Smooth muscle cell (in vitro differentiated cells): ENCODE data around the gene LRP10. TPM values are rescaled to one million over a fixed set of nuclear protein-coding genes. Genes with fewer than 3 reads are reported as not detected.

Experiments
- DNase-seq: peaks from one replicate; lab custom pipeline; 2025; ENCODE audit not compliant: unreplicated experiment; lab: John Stamatoyannopoulos, UW
- H2AFZ ChIP-seq: fragments of 200-600 bp; sonication (generic); 2 replicates; pipeline ENCODE4 v1.6.0; 2016; ENCODE audit warnings: antibody characterized with exemption, low read depth, mild to moderate bottlenecking
- H3F3A ChIP-seq: fragments of 200-600 bp; sonication (generic); 2 replicates; pipeline ENCODE4 v1.6.0; 2017; ENCODE audit warnings: antibody characterized with exemption, low read depth
- H3K27ac ChIP-seq: fragments of 200-600 bp; sonication (generic); 2 replicates; pipeline ENCODE4 v1.5.1; 2016; ENCODE audit warnings: low read depth, mild to moderate bottlenecking
- H3K27me3 ChIP-seq: fragments of 200-600 bp; sonication (generic); 2 replicates; pipeline ENCODE4 v1.6.1; 2016; ENCODE audit warnings: low read depth, mild to moderate bottlenecking
- H3K36me3 ChIP-seq: fragments of 200-600 bp; sonication (generic); 2 replicates; pipeline ENCODE4 v1.5.1; 2016; ENCODE audit warnings: low read depth
- H3K4me1 ChIP-seq: fragments of 200-600 bp; sonication (generic); 2 replicates; pipeline ENCODE4 v1.5.1; 2016; ENCODE audit warnings: low read depth
- H3K4me2 ChIP-seq: fragments of 200-600 bp; sonication (generic); 2 replicates; pipeline ENCODE4 v1.6.0; 2016; ENCODE audit warnings: mild to moderate bottlenecking
- H3K4me3 ChIP-seq: fragments of 200-600 bp; sonication (generic); 2 replicates; pipeline ENCODE4 v1.5.1; 2016; ENCODE audit warnings: mild to moderate bottlenecking
- H3K79me2 ChIP-seq: fragments of 200-600 bp; sonication (generic); 2 replicates; pipeline ENCODE4 v1.6.0; 2016; ENCODE audit warnings: low read depth, mild to moderate bottlenecking
- H3K9ac ChIP-seq: fragments of 200-600 bp; sonication (generic); 2 replicates; pipeline ENCODE4 v1.6.0; 2016; ENCODE audit warnings: low read depth
- H3K9me3 ChIP-seq: fragments of 200-600 bp; sonication (generic); replicated peaks from 2 replicates; pipeline ENCODE4 v1.5.1; 2016; ENCODE audit warnings: low read depth
- H4K20me1 ChIP-seq: fragments of 200-600 bp; sonication (generic); 2 replicates; pipeline ENCODE4 v1.6.0; 2016; ENCODE audit warnings: low read depth
- WGBS: methylation state at CpG from one replicate; pipeline ENCODE4 v1.1.7; 2016; ENCODE audit warnings: low lambda C conversion rate; 5-methylcytosine and 5-hydroxymethylcytosine counted together
- polyA plus RNA-seq: library from polyadenylated mRNA; unstranded; fragments of >200 nt; fragmentation: Nextera tagmentation; extraction: Ambion mirVana; gene quantifications from 2 replicates; pipeline ENCODE4 v1.2.1, GENCODE V29; 2016
- total RNA-seq: library from RNA; depleted of rRNA; stranded (reverse); fragments of >200 nt; gene quantifications from 2 replicates; pipeline ENCODE4 v1.2.3, GENCODE V29; 2014
- TF ChIP-seq, protein P1 (sequence below): fragments of 200-600 bp; sonication (generic); IDR thresholded peaks from 2 replicates; pipeline ENCODE4 v1.5.1; 2017; ENCODE audit warnings: borderline replicate concordance, mild to moderate bottlenecking, antibody characterized with exemption; ENCODE audit not compliant: insufficient read depth, poor library complexity, severe bottlenecking

The LRP10 gene
- total and polyA plus RNA-seq, 2 experiments from 2014 or later = 38.8 to 87.1 TPM

DNA sequence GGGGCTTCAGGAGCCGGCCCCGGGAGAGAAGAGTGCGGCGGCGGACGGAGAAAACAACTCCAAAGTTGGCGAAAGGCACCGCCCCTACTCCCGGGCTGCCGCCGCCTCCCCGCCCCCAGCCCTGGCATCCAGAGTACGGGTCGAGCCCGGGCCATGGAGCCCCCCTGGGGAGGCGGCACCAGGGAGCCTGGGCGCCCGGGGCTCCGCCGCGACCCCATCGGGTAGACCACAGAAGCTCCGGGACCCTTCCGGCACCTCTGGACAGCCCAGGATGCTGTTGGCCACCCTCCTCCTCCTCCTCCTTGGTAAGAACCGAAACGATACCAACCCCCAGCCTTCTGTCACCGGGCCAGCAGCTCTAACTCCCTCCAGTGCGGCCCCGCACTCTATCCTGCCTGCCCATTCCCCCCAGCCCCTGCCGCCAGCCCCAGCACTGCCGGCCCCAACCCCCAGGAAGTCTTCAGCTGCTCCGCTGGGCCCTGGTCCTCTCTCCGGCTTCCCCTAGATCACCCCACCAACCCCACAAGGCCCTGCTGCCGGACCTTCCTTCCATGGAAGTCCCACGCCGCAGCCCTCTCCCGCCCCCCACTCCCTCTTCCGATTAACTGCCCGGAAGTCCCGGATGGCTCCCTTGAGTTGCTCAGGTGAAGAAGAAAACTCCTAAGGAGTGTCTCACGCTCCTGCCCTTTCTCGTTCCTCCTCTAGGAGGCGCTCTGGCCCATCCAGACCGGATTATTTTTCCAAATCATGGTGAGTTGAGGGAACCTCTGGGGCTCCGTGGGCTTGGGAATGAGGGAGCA lies 693 bp downstream of the LRP10 start:
- Histone ChIP-seq H4K20me1 (no peaks in the 10 kb centered on the region), H3K79me2 (peaks cover 12% of the 10 kb centered on the region), H3K27ac (peak overlapping the region; percentile 90), H3K36me3 (no peaks in the 10 kb centered on the region), H3F3A (peaks cover 11% of the 10 kb centered on the region), H3K27me3 (no peaks in the 10 kb centered on the region), H3K4me2 (peak overlapping the region; percentile 88), H3K9me3 (no peaks in the 10 kb centered on the region), H3K4me1 (peaks cover 12% of the 10 kb centered on the region), H3K9ac (peak overlapping the region; percentile 82), H3K4me3 (peak overlapping the region; percentile 79), H2AFZ (peak overlapping the region; percentile 87)
- TF ChIP-seq, protein P1, sequence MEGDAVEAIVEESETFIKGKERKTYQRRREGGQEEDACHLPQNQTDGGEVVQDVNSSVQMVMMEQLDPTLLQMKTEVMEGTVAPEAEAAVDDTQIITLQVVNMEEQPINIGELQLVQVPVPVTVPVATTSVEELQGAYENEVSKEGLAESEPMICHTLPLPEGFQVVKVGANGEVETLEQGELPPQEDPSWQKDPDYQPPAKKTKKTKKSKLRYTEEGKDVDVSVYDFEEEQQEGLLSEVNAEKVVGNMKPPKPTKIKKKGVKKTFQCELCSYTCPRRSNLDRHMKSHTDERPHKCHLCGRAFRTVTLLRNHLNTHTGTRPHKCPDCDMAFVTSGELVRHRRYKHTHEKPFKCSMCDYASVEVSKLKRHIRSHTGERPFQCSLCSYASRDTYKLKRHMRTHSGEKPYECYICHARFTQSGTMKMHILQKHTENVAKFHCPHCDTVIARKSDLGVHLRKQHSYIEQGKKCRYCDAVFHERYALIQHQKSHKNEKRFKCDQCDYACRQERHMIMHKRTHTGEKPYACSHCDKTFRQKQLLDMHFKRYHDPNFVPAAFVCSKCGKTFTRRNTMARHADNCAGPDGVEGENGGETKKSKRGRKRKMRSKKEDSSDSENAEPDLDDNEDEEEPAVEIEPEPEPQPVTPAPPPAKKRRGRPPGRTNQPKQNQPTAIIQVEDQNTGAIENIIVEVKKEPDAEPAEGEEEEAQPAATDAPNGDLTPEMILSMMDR = peak; percentile 96
- DNase-seq = peak; percentile 74
- WGBS = under 1% methylated on average over 12 of the region's 45 CpGs

DNA sequence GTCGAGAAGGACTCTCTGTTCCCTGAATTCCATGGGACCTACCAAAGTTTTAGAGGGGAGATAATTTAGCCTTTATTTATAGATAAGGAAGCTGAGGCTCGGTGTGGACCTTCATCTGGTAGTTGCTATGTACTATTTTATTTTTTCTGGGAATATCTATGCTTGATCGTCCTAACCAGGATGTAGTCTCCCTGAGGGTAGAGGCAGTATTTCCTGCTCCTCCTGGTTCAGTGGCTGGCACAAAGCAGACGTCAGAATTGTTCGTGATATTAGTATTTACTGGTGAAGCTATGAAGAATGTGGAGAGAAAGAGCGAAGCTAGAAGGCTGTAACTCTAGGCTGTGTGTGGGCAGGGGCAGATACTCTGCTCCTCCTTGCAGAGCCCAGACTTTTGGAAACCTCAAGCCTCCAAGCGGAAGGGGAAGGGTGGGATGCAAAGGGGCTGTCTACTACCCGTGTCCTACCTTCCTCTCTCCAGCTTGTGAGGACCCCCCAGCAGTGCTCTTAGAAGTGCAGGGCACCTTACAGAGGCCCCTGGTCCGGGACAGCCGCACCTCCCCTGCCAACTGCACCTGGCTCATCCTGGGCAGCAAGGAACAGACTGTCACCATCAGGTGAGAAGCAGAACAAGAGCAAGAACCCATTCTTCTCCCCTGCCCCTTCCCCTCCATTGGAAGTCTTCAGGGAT lies 1.4 kb downstream of the LRP10 start:
- Histone ChIP-seq H3K9me3 (no peaks in the 10 kb centered on the region), H3K27ac (peak overlapping the region; percentile 90), H3F3A (peaks cover 11% of the 10 kb centered on the region), H3K79me2 (peaks cover 12% of the 10 kb centered on the region), H2AFZ (peak overlapping the region; percentile 87), H3K4me2 (peak overlapping the region; percentile 88), H3K4me1 (peaks cover 12% of the 10 kb centered on the region), H4K20me1 (no peaks in the 10 kb centered on the region), H3K4me3 (peak overlapping the region; percentile 79), H3K36me3 (no peaks in the 10 kb centered on the region), H3K9ac (peak overlapping the region; percentile 82), H3K27me3 (no peaks in the 10 kb centered on the region)
- TF ChIP-seq, protein P1 = no peak
- no peak for DNase-seq
- 59% methylated on average over 10 of the region's 10 CpGs for WGBS

DNA sequence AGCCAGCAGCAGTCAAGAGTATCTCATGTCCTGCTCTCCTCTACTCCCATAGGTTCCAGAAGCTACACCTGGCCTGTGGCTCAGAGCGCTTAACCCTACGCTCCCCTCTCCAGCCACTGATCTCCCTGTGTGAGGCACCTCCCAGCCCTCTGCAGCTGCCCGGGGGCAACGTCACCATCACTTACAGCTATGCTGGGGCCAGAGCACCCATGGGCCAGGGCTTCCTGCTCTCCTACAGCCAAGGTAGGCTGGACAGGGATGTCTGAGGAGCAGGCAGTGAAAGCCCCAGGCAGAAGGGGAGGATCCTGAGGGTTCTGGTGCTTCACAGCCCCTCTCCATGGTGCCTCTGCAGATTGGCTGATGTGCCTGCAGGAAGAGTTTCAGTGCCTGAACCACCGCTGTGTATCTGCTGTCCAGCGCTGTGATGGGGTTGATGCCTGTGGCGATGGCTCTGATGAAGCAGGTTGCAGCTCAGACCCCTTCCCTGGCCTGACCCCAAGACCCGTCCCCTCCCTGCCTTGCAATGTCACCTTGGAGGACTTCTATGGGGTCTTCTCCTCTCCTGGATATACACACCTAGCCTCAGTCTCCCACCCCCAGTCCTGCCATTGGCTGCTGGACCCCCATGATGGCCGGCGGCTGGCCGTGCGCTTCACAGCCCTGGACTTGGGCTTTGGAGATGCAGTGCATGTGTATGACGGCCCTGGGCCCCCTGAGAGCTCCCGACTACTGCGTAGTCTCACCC lies 3.6 kb downstream of the LRP10 start:
- H3K27me3 ChIP-seq = no peaks in the 10 kb centered on the region
- H3K36me3 ChIP-seq = no peaks in the 10 kb centered on the region
- H4K20me1 ChIP-seq = no peaks in the 10 kb centered on the region
- H2AFZ ChIP-seq = no peak overlapping the region
- H3K4me1 ChIP-seq = peaks cover 12% of the 10 kb centered on the region
- no peak for DNase-seq
- H3K27ac ChIP-seq = no peak overlapping the region
- peaks cover 9% of the 10 kb centered on the region for H3F3A ChIP-seq
- H3K9ac ChIP-seq = no peak overlapping the region
- H3K79me2 ChIP-seq = peaks cover 12% of the 10 kb centered on the region
- 97% methylated on average over 15 of the region's 15 CpGs for WGBS
- H3K4me2 ChIP-seq = no peak overlapping the region
- no peaks in the 10 kb centered on the region for H3K9me3 ChIP-seq
- TF ChIP-seq, protein P1 = no peak
- H3K4me3 ChIP-seq = no peak overlapping the region
